Lower lobe of right lung (tissue), 2 donors: ENCODE measurements around the gene ANKS1B. TPM values are rescaled to one million over a fixed set of nuclear protein-coding genes. Genes with fewer than 3 reads are reported as not detected.

Experiments
- ATAC-seq, 2 donors: fragments of 200-7000 bp; cut with Tn5 transposase; one replicate each; pipeline ENCODE4 v1.9.1; 2020 to 2022; ENCODE audit warnings: mild to moderate bottlenecking in 2 of 2, moderate library complexity in 2 of 2
- DNase-seq: peaks from one replicate; pipeline ENCODE4 v3.0.0-alpha.2; 2020
- H3K27ac ChIP-seq: fragments of 200-600 bp; one replicate; pipeline ENCODE4 v1.8.0; 2022
- H3K27me3 ChIP-seq: fragments of 200-600 bp; one replicate; pipeline ENCODE4 v1.8.0; 2022; ENCODE audit warnings: low read depth
- H3K36me3 ChIP-seq: fragments of 200-600 bp; one replicate; pipeline ENCODE4 v1.8.0; 2022; ENCODE audit warnings: mild to moderate bottlenecking
- H3K4me1 ChIP-seq: fragments of 200-600 bp; one replicate; pipeline ENCODE4 v1.8.0; 2022
- H3K4me3 ChIP-seq: fragments of 200-600 bp; one replicate; pipeline ENCODE4 v1.8.0; 2022; ENCODE audit warnings: mild to moderate bottlenecking
- H3K9me3 ChIP-seq: fragments of 200-600 bp; one replicate; pipeline ENCODE4 v1.8.0; 2022
- CTCF ChIP-seq: fragments of 200-600 bp; IDR thresholded peaks from one replicate; pipeline ENCODE4 v1.8.0; 2022; ENCODE audit warnings: antibody characterized with exemption, mild to moderate bottlenecking
- intact Hi-C: fragments of 100-400 bp; cut with DNase I; formaldehyde crosslinking; loops from one replicate; pipeline ENCODE4 v1.11.0; 2022
- total RNA-seq: library from RNA; stranded (reverse); fragmentation: NEBNext Ultra II Directional; extraction: Animal tissue kit (Norgen Biotek cat#: 25700); gene quantifications from one replicate; pipeline ENCODE4 v1.2.1, GENCODE V29; 2021
- donor health status: DM: no; HTN: yes; CAD: no; lungs with severe emphysema.

Gene ANKS1B
- total RNA-seq, 1 donor from 2014 or later = 4.0 TPM

- Histone ChIP-seq H3K9me3 (no peaks in the 10 kb centered on the region), H3K27me3 (no peaks in the 10 kb centered on the region), H3K36me3 (no peaks in the 10 kb centered on the region), H3K4me1 (no peaks in the 10 kb centered on the region), H3K27ac (no peak overlapping the region), H3K4me3 (no peak overlapping the region)
- TF ChIP-seq CTCF = no peak
- intact Hi-C loops = no loop called here
- no peak for ATAC-seq
- no peak for DNase-seq
Measured at GRCh38 chr12:98814254-98814653, 1170.5 kb downstream of the ANKS1B start.

GRCh38 chr12:98812225-98812624 is 1172.5 kb downstream of the ANKS1B start:
- TF ChIP-seq CTCF = no peak
- Histone ChIP-seq H3K4me3 (no peak overlapping the region), H3K9me3 (no peaks in the 10 kb centered on the region), H3K27ac (no peak overlapping the region), H3K36me3 (no peaks in the 10 kb centered on the region), H3K4me1 (no peaks in the 10 kb centered on the region), H3K27me3 (no peaks in the 10 kb centered on the region)
- DNase-seq (no peak), ATAC-seq (no peak)
- intact Hi-C loops = no loop called here

- no peaks in the 10 kb centered on the region for H3K27me3 ChIP-seq
- no peak overlapping the region for H3K27ac ChIP-seq
- no peak for ATAC-seq
- no peaks in the 10 kb centered on the region for H3K9me3 ChIP-seq
- TF ChIP-seq CTCF = no peak
- intact Hi-C loops = no loop called here
- H3K36me3 ChIP-seq = no peaks in the 10 kb centered on the region
- no peak for DNase-seq
- H3K4me1 ChIP-seq = no peaks in the 10 kb centered on the region
- no peak overlapping the region for H3K4me3 ChIP-seq
Measured at GRCh38 chr12:98808243-98808875, 1176.4 kb downstream of the ANKS1B start.

GRCh38 chr12:98807187-98807586 is 1177.5 kb downstream of the ANKS1B start:
- no peak overlapping the region for H3K27ac ChIP-seq
- H3K4me3 ChIP-seq = no peak overlapping the region
- intact Hi-C loops = no loop called here
- no peak for DNase-seq
- H3K36me3 ChIP-seq = no peaks in the 10 kb centered on the region
- TF ChIP-seq CTCF = no peak
- H3K9me3 ChIP-seq = no peaks in the 10 kb centered on the region
- no peaks in the 10 kb centered on the region for H3K4me1 ChIP-seq
- ATAC-seq = no peak
- H3K27me3 ChIP-seq = no peaks in the 10 kb centered on the region

GRCh38 chr12:98803468-98804209 is 1181.1 kb downstream of the ANKS1B start:
- no peaks in the 10 kb centered on the region for H3K4me1 ChIP-seq
- no peaks in the 10 kb centered on the region for H3K9me3 ChIP-seq
- TF ChIP-seq CTCF = no peak
- H3K27me3 ChIP-seq = no peaks in the 10 kb centered on the region
- no peaks in the 10 kb centered on the region for H3K36me3 ChIP-seq
- H3K27ac ChIP-seq = no peak overlapping the region
- ATAC-seq = no peak
- no peak for DNase-seq
- H3K4me3 ChIP-seq = no peak overlapping the region
- intact Hi-C loops = no loop called here
